A549 (cell line): ENCODE data around the gene SLC16A2. TPM values are rescaled to one million over a fixed set of nuclear protein-coding genes. Genes with fewer than 3 reads are reported as not detected.

ENCODE experiments used
- ATAC-seq, 2 experiments: fragments of 200-7000 bp in 1 of 2; fragments of >200 bp in 1 of 2; cut with Nextera tagmentation in 1 of 2; cut with Tn5 transposase in 1 of 2; 3 replicates each; pipeline versions ENCODE4 v1.8.0 to v1.9.1; 2018 to 2020; ENCODE audit warnings: mild to moderate bottlenecking in 1 of 2, moderate library complexity in 1 of 2
- CTCF ChIA-PET: fragments of 300-600 bp; sonication (Branson Sonifier 250); formaldehyde crosslinking; extraction: SDS; loops from one replicate; lab custom pipeline; 2021; ENCODE audit warnings: antibody characterized with exemption, inconsistent platforms; lab: Yijun Ruan, JAX
- POLR2A ChIA-PET: fragments of 350-600 bp; formaldehyde crosslinking; extraction: SDS; loops from one replicate; lab custom pipeline; 2021; ENCODE audit warnings: antibody characterized with exemption, inconsistent platforms; lab: Yijun Ruan, JAX
- DNase-seq, 2 experiments: peaks; one replicate each; pipeline versions ENCODE4 v3.0.0 to v3.0.0-alpha.2; 2011 to 2016; ENCODE audit warnings: low read depth in 1 of 2, low spot score in 1 of 2
- FAIRE-seq: peaks from 2 replicates; lab custom pipeline; 2011; peaks lifted over from hg19 to GRCh38; lab: Jason Lieb, UNC
- H3K27ac ChIP-seq, 2 experiments: fragments of >200 bp; sonication (Bioruptor Twin); formaldehyde crosslinking; 3 replicates each; pipeline ENCODE4 v1.5.1; 2016 to 2017
- H3K4me1 ChIP-seq: fragments of >200 bp; sonication (Bioruptor Twin); formaldehyde crosslinking; 3 replicates; pipeline ENCODE4 v1.6.1; 2016
- H3K4me2 ChIP-seq: fragments of >200 bp; sonication (Bioruptor Twin); formaldehyde crosslinking; 3 replicates; pipeline ENCODE4 v1.6.1; 2016
- H3K4me3 ChIP-seq: fragments of >200 bp; sonication (Bioruptor Twin); formaldehyde crosslinking; 3 replicates; pipeline ENCODE4 v1.5.1; 2016
- H3K9me3 ChIP-seq: fragments of >200 bp; sonication (Bioruptor Twin); formaldehyde crosslinking; 3 replicates; pipeline ENCODE4 v1.6.1; 2016
- BCL3 ChIP-seq: fragments of >200 bp; sonication (Bioruptor Twin); formaldehyde crosslinking; IDR thresholded peaks from 3 replicates; pipeline ENCODE4 v1.6.1; 2016
- CEBPB ChIP-seq, 2 experiments: fragments of >200 bp in 1 of 2; sonication (Bioruptor Twin) in 1 of 2; formaldehyde crosslinking in 1 of 2; IDR thresholded peaks; 2 replicates each; pipeline ENCODE4 v1.6.1; 2012 to 2016
- EHMT2 ChIP-seq: fragments of 200-600 bp; sonication (generic); IDR thresholded peaks from 2 replicates; pipeline ENCODE4 v1.6.1; 2016; ENCODE audit warnings: antibody characterized with exemption, low read depth, mild to moderate bottlenecking, moderate library complexity
- ESRRA ChIP-seq: fragments of 150-350 bp; IDR thresholded peaks from 2 replicates; pipeline ENCODE4 v1.6.1; 2014; ENCODE audit warnings: mild to moderate bottlenecking, low read length, borderline replicate concordance
- GATA3 ChIP-seq: IDR thresholded peaks from 2 replicates; pipeline ENCODE4 v1.6.1; 2012; ENCODE audit warnings: borderline replicate concordance
- MAZ ChIP-seq: fragments of 150-350 bp; IDR thresholded peaks from 2 replicates; pipeline ENCODE4 v1.6.1; 2014; ENCODE audit warnings: antibody characterized with exemption, low read depth, low read length, borderline replicate concordance
- POLR2A ChIP-seq: IDR thresholded peaks from 2 replicates; pipeline ENCODE4 v1.6.1; 2012; ENCODE audit warnings: mild to moderate bottlenecking, low read length
- POLR2AphosphoS2 ChIP-seq: conservative IDR thresholded peaks from 2 replicates; pipeline ENCODE4 v1.6.1; 2012; ENCODE audit warnings: low read length, improper control_type of control experiment, inconsistent platforms
- RAD21 ChIP-seq, 2 experiments: fragments of >200 bp in 1 of 2; sonication (Bioruptor Twin) in 1 of 2; formaldehyde crosslinking in 1 of 2; IDR thresholded peaks in 1 of 2; conservative IDR thresholded peaks in 1 of 2; 2 replicates in 1 of 2; 3 replicates in 1 of 2; pipeline ENCODE4 v1.6.1; 2012 to 2018; ENCODE audit warnings: inconsistent platforms in 1 of 2
- RCOR1 ChIP-seq: fragments of 150-350 bp; IDR thresholded peaks from 2 replicates; pipeline ENCODE4 v1.6.1; 2014; ENCODE audit warnings: antibody characterized with exemption, low read length, low read depth
- REST ChIP-seq: fragments of 200-600 bp; sonication (generic); IDR thresholded peaks from 2 replicates; pipeline ENCODE4 v1.6.1; 2016; ENCODE audit warnings: antibody characterized with exemption, mild to moderate bottlenecking, moderate library complexity
- SMC3 ChIP-seq: fragments of >200 bp; sonication (Bioruptor Twin); formaldehyde crosslinking; IDR thresholded peaks from 3 replicates; pipeline ENCODE4 v1.6.1; 2018; ENCODE audit warnings: inconsistent platforms
- TP53 ChIP-seq: fragments of 250-450 bp; sonication (Bioruptor Pico); IDR thresholded peaks from 2 replicates; pipeline ENCODE4 v1.5.0; 2021; ENCODE audit warnings: mild to moderate bottlenecking, moderate library complexity
- ZNF302 ChIP-seq: fragments of 250-450 bp; sonication (Bioruptor Pico); IDR thresholded peaks from 2 replicates; pipeline ENCODE4 v1.9.0; 2021; ENCODE audit warnings: inconsistent platforms, mild to moderate bottlenecking, moderate library complexity
- WGBS: methylation state at CpG from one replicate; pipeline ENCODE4 v1.1.6; 2017; ENCODE audit errors: missing lambda C conversion rate; 5-methylcytosine and 5-hydroxymethylcytosine counted together
- polyA minus RNA-seq: library from RNA; depleted of rRNA, polyadenylated mRNA; stranded (reverse); fragments of >200 nt; gene quantifications from 2 replicates; pipeline ENCODE4 v1.2.3, GENCODE V29; 2011; rRNA and poly(A)+ RNA removed
- polyA plus RNA-seq, 4 experiments: library from polyadenylated mRNA; depleted of rRNA in 3 of 4; stranded (reverse); fragments of >200 nt; fragmentation: RNase III in 1 of 4; extraction: RNeasy Plus Mini Kit Qiagen cat#74134 plus additional on column Dnase treatment in 1 of 4; gene quantifications; 2 replicates in 3 of 4; 3 replicates in 1 of 4; pipeline ENCODE4 v1.2.3, GENCODE V29; 2011 to 2017
- TF ChIP-seq, protein P1 (sequence below): fragments of >200 bp; sonication (Bioruptor Twin); formaldehyde crosslinking; IDR thresholded peaks from 3 replicates; pipeline ENCODE4 v1.5.1; 2016
- TF ChIP-seq, protein P2 (sequence below): fragments of >200 bp; sonication (Bioruptor Twin); formaldehyde crosslinking; IDR thresholded peaks from 2 replicates; pipeline ENCODE4 v1.6.1; 2016

SLC16A2 gene
- 9.7 and 11.7 TPM in 2 replicates for polyA plus RNA-seq (2011; rRNA removed)
- 5.5 and 9.1 TPM in 2 replicates for polyA plus RNA-seq (2012; cell fraction: cytosol; rRNA removed)
- 10.4 and 11.8 TPM in 2 replicates for polyA plus RNA-seq (2012; cell fraction: nucleus; rRNA removed)
- polyA plus RNA-seq (2017; fragmentation: RNase III; extraction: RNeasy Plus Mini Kit Qiagen cat#74134 plus additional on column Dnase treatment): 17.9 to 22.3 TPM (median 19.2 TPM) in 3 replicates
- 9.9 and 10.6 TPM in 2 replicates for polyA minus RNA-seq

DNA sequence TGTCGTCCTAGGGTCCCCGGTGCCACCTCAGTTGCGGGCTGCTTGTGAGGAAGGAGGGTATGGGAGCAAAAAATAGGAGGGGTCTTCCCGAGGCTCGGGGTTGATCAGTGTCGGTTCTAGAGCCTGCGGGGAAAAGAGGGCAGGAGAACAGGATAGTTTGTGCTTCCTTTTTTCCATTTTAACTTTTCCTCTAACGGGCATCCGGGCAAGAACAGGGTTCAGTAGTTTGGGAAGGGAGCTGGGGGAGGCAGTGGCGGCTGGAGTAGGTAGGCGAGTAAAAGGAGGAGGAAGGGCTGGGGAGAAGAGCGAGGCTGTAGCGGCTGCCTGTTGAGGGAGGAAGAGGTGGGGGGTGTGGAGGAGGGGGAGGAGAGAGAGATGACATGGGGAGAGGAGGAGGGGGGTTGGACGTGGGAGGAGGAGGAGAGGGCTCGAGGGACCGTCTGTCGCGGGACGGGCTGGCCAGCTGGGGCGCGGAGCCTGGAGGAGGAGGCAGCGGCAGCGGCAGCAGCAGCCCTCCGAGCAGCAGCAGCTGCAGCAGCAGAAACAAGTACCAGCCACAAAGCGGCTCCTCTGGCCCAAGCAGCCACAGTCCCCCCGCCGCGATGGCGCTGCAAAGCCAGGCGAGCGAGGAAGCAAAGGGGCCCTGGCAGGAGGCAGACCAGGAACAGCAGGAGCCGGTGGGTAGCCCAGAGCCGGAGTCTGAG lies at the start of gene SLC16A2:
SLC16A2 (plus strand) TSS at position 458 of the 704 bp plus-strand sequence; CDS start at position 603, 145 bp downstream.
- peak; percentile 78 to 80 for ATAC-seq
- 0% methylated on average over 23 of the region's 33 CpGs for WGBS
- TF ChIP-seq ZNF302 (CRISPR knock-in tag) (no peak), MAZ (no peak), POLR2A (peak; percentile 60), EHMT2 (no peak)
- TF ChIP-seq, protein P1, sequence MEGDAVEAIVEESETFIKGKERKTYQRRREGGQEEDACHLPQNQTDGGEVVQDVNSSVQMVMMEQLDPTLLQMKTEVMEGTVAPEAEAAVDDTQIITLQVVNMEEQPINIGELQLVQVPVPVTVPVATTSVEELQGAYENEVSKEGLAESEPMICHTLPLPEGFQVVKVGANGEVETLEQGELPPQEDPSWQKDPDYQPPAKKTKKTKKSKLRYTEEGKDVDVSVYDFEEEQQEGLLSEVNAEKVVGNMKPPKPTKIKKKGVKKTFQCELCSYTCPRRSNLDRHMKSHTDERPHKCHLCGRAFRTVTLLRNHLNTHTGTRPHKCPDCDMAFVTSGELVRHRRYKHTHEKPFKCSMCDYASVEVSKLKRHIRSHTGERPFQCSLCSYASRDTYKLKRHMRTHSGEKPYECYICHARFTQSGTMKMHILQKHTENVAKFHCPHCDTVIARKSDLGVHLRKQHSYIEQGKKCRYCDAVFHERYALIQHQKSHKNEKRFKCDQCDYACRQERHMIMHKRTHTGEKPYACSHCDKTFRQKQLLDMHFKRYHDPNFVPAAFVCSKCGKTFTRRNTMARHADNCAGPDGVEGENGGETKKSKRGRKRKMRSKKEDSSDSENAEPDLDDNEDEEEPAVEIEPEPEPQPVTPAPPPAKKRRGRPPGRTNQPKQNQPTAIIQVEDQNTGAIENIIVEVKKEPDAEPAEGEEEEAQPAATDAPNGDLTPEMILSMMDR: no peak
- FAIRE-seq: no peak
- peaks cover 11% of the 10 kb centered on the region; the same call in 2 of the 3 replicates for H3K4me1 ChIP-seq
- ChIA-PET POLR2A (interaction anchor here (0.6 to 2.1 kb wide), 5 partner anchors 14 to 193 kb away, joined by 3 to 10 read pairs (median 6); partner anchors contain the start of gene RLIM), CTCF (interaction anchor here (1.0 to 2.3 kb wide), 6 partner anchors 13 to 38 kb away, joined by 3 to 9 read pairs (median 3); no protein-coding TSS in a partner anchor)
- H3K27ac ChIP-seq: peak within 1 kb of the TSS; percentile 93 to 94
- H3K4me2 ChIP-seq: peak within 1 kb of the TSS; percentile 96
- H3K9me3 ChIP-seq: no peaks in the 10 kb centered on the region
- DNase-seq: peak; percentile 72 to 80
- H3K4me3 ChIP-seq: peak within 1 kb of the TSS; percentile 70

DNA sequence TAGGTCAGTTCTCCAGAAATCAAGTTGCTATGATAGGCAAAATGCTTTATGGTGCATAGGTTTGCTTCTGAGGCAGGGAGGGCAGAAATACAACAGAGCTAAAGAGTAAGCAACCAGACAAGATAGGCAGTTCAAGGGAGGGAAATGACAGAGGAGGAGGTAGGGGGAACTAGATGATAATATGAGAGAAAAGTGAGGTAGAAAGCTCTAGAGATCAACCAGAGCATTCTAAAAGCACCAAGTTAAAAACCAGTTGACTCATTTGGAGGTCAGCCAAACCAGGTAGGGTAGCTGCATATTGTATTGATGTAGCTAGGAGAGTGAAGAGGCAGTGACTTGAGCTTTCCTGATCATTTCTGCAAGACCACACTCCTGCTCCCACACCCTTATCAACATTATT lies 49.0 kb upstream of the SLC16A2 start:
- ATAC-seq (no peak), DNase-seq (no peak), FAIRE-seq (no peak)
- H3K4me1 ChIP-seq: peaks cover 5% of the 10 kb centered on the region; the same call in 2 of the 3 replicates
- H3K9me3 ChIP-seq: no peaks in the 10 kb centered on the region
- H3K27ac ChIP-seq: no peak overlapping the region
- CTCF ChIA-PET: interaction anchor here (0.7 to 3.3 kb wide), 7 partner anchors 10 to 179 kb away, joined by 3 to 24 read pairs (median 3); no protein-coding TSS in a partner anchor
- POLR2A ChIA-PET: no interaction called here
- TF ChIP-seq REST (no peak), RCOR1 (no peak), BCL3 (no peak), SMC3 (no peak), POLR2AphosphoS2 (no peak), RAD21 (conservative IDR thresholded peaks at IDR 0.05 in 1 of 2, IDR thresholded peaks at IDR 0.05 in 1 of 2) (no peak), ESRRA (no peak), TP53 (CRISPR knock-in tag) (no peak), GATA3 (no peak), CEBPB (IDR thresholded peaks at IDR 0.05) (no peak)
- TF ChIP-seq, protein P2, sequence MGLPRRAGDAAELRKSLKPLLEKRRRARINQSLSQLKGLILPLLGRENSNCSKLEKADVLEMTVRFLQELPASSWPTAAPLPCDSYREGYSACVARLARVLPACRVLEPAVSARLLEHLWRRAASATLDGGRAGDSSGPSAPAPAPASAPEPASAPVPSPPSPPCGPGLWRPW: no peak
- H3K4me2 ChIP-seq: no peak overlapping the region
- H3K4me3 ChIP-seq: no peak overlapping the region
